ENCODE results near the gene ZGLP1. TPM values are rescaled to one million over a fixed set of nuclear protein-coding genes. Genes with fewer than 3 reads are reported as not detected.

The ZGLP1 gene
- total RNA-seq, 1 experiment from 2014 or later, result 5.0 TPM

DNA sequence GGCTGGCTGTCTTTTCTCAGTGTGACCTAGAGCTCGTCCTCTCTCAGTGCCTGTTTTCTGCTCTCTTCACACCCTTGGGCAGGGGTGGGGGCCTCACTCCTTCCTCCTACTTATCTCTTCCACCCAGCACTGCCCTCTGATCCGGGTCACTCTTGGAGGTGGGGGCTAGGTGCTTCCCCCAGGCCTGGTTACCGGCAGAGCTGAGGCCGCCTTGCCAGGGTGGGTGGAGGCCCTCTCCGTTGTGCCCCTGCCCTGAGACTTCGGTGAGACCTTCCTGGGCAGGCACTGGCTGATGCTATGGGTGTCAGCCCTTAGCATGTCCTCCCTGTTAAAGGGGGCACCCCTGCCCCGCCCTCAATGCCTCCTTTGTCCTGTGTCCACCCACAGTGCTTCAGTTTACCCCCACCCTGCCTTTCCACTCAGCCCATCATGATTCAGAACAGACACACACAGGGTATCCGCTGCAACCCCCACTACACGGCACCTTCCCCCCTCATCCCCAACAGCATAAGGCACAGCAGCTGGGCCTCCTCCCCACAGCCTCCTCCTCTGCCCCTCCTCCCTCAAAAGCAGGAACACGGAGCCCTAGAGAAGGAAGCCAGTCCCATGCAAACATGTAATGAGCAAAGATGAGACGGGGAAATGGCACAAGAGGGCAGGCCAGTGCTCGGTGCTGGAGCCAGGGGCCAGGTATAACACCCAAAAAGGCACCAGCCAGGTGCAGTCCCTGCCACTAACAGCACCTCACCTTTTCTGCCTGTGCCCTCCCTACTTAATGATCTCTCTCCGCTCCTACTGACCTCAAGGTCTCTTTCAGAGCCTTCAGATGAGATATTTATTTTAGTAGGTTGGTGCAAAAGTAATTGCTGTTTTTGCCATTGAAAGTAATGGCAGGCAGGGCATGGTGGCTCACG is 9.8 kb downstream of the ZGLP1 start (continued):
- TF ChIP-seq CBX3 (IDR thresholded peaks at IDR 0.05; ENCODE audit: low read depth) (no peak), EZH2phosphoT487 (IDR thresholded peaks at IDR 0.05; ENCODE audit: borderline replicate concordance) (no peak), POLR2A (IDR thresholded peaks at IDR 0.05; ENCODE audit: borderline replicate concordance, extremely low read depth, insufficient read depth, insufficient read length) (no peak), SP1 (IDR thresholded peaks at IDR 0.05; ENCODE audit: low read depth) (no peak), RAD21 (IDR thresholded peaks at IDR 0.05; ENCODE audit: low read depth) (no peak), YY1 (IDR thresholded peaks at IDR 0.05; ENCODE audit: extremely low read depth, insufficient replicate concordance, low read depth, low read length) (no peak), FOSL1 (IDR thresholded peaks at IDR 0.05; ENCODE audit: low read depth) (no peak), CEBPB (IDR thresholded peaks at IDR 0.05; ENCODE audit: low read depth) (no peak)

DNA sequence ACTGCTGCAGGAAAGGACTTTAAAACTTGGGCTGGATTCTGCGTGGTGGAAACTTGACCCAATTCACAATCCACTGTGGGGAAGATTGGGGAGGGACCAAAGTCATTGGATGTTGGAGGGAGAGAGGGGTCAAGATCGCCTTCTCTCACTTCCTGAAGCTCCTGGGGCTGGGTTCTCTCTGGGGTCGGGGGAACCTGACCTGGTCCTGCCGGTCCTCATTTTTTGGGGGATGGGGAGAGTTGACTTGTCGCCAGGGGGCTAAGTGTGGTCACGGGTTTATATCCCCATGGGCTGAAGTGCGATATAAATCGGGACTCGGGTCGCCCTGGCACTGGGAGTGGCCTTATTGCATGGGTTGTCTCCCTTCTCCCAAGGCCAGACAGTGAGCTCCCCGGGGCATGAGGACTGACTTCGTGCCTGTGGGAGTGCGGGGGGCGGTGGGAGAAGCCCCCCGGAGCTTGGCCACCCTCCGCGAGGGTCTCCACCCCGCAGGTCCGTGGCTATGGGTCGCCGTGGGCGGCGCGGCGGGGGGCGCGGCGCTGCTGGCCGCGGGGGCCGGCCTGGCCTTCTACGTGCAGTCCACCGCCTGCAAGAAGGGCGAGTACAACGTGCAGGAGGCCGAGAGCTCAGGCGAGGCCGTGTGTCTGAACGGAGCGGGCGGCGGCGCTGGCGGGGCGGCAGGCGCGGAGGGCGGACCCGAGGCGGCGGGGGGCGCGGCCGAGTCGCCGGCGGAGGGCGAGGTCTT is 13.6 kb downstream of the ZGLP1 start:
- Histone ChIP-seq H3K79me2 (ENCODE audit: insufficient read depth, low read length) (peaks cover 8% of the 10 kb centered on the region; the same call in 1 of the 2 replicates), H3K4me1 (ENCODE audit: control insufficient read depth in 1 of 2, insufficient read depth in 2 of 2, low read length in 2 of 2) (peaks cover 9 to 20% of the 10 kb centered on the region in 2 experiments), H2AFZ (ENCODE audit: low read depth, low read length, poor library complexity, severe bottlenecking) (no peak overlapping the region), H3K27ac (ENCODE audit: low read depth, low read length) (no peak overlapping the region), H3K4me2 (ENCODE audit: low read length) (no peak overlapping the region), H3K9me2 (ENCODE audit: insufficient read depth) (no peaks in the 10 kb centered on the region), H3K27me3 (ENCODE audit: insufficient read depth, low read length) (no peaks in the 10 kb centered on the region), H3K4me3 (replicated peaks in 1 of 2; ENCODE audit: low read depth in 1 of 2, low read length in 2 of 2) (no peak overlapping the region), H3K9ac (ENCODE audit: low read length) (no peak overlapping the region), H4K20me1 (ENCODE audit: insufficient read depth) (no peaks in the 10 kb centered on the region), H3K9me3 (ENCODE audit: control insufficient read depth in 1 of 2, insufficient read depth in 1 of 2, low read depth in 1 of 2, low read length in 2 of 2) (no peaks in the 10 kb centered on the region), H3K36me3 (ENCODE audit: control insufficient read depth in 1 of 2, insufficient read depth in 2 of 2, low read length in 2 of 2) (peaks cover 2 to 23% of the 10 kb centered on the region in 2 experiments; a peak in 2 of 4 replicates)
- intact Hi-C loops (cut with micrococcal nuclease), result no loop called here
- BruUV-seq (replicated peaks), result no TSS peak
- TF ChIP-seq EZH2 (IDR thresholded peaks at IDR 0.05) (no peak), TCF7L2 (IDR thresholded peaks at IDR 0.05; ENCODE audit: borderline replicate concordance, extremely low read depth, insufficient read depth, insufficient read length) (no peak), ATF3 (IDR thresholded peaks at IDR 0.05) (no peak), SP1 (IDR thresholded peaks at IDR 0.05; ENCODE audit: low read depth) (no peak), JUND (IDR thresholded peaks at IDR 0.05) (no peak), MAX (IDR thresholded peaks at IDR 0.05) (no peak), CTCF (IDR thresholded peaks at IDR 0.05 in 2 of 3, conservative IDR thresholded peaks at IDR 0.05 in 1 of 3; ENCODE audit: borderline replicate concordance in 1 of 3, insufficient read depth in 1 of 3, low read depth in 2 of 3, low read length in 2 of 3) (no peak), CEBPB (IDR thresholded peaks at IDR 0.05; ENCODE audit: low read depth) (no peak), EGR1 (IDR thresholded peaks at IDR 0.05; ENCODE audit: low read depth) (no peak), SIN3A (IDR thresholded peaks at IDR 0.05; ENCODE audit: low read depth) (no peak), POLR2A (IDR thresholded peaks at IDR 0.05; ENCODE audit: borderline replicate concordance, extremely low read depth, insufficient read depth, insufficient read length) (no peak)
- no peak for DNase-seq (ENCODE audit: low read depth, low spot score)
- CTCF ChIA-PET, result no interaction called here
- no peak for ATAC-seq
- POLR2A ChIA-PET, result no interaction called here
- RAD21 ChIA-PET (ENCODE audit: low non-redundant PET in 1 of 2, low total read pairs in 2 of 2, uncharacterized antibody in 2 of 2, unreplicated experiment in 2 of 2), result no interaction called here

Data from HCT116 (cell line).